ENCODE data around the gene ENO2. TPM values are rescaled to one million over a fixed set of nuclear protein-coding genes. Genes with fewer than 3 reads are reported as not detected.
"Not testable (repeated sequence)": the region's sequence is repeated elsewhere in the genome, so short reads cannot be mapped to it uniquely, and the experiment has no call there.

ENO2 gene
- 41.8 TPM for total RNA-seq
- long read RNA-seq, transcript ENO2-201 (12 exons, 2,423 nt) = major isoform, 40 of 71 reads
- long read RNA-seq, transcript ENO2-205 (11 exons, 2,827 nt) = minor isoform, 10 of 71 reads
- long read RNA-seq, partial matches to known transcripts = 11 of 71 reads
- long read RNA-seq, other reads (novel, unspliced or antisense) = 6 of 71 reads

- Histone ChIP-seq H3K27me3 (no peaks in the 10 kb centered on the region), H3K4me1 (peaks cover 6% of the 10 kb centered on the region), H3K36me3 (no peaks in the 10 kb centered on the region), H3K4me3 (peak within 1 kb of the TSS; percentile 62), H3K27ac (peak within 1 kb of the TSS; percentile 80), H3K9me3 (no peaks in the 10 kb centered on the region)
- no peak for TF ChIP-seq CTCF (IDR thresholded peaks at IDR 0.05)
- peak; percentile 90 for ATAC-seq
- DNase-seq = peak; percentile 90
- intact Hi-C loops (cut with DNase I) = no loop called here
Observed at GRCh38 chr12:6914246-6914946, at the start of gene ENO2. Gene ENO2, plus strand, starts transcription at chr12:6914580. Its CDS starts 1,253 bp downstream, at chr12:6915833.

- DNase-seq; H3K27me3 ChIP-seq; H3K27ac ChIP-seq; H3K9me3 ChIP-seq; H3K4me3 ChIP-seq; intact Hi-C loops (cut with DNase I); ATAC-seq: not testable (repeated sequence)
- Histone ChIP-seq H3K36me3 (peaks cover 59% of the 10 kb centered on the region), H3K4me1 (peaks cover 21% of the 10 kb centered on the region)
Observed at GRCh38 chr12:6865307-6865706, 49.1 kb upstream of the ENO2 start.

GRCh38 chr12:6866163-6866919 lies 48.0 kb upstream of the ENO2 start:
- intact Hi-C loops (cut with DNase I) = no loop called here
- peak overlapping the region; percentile 96 for H3K27ac ChIP-seq
- no peaks in the 10 kb centered on the region for H3K9me3 ChIP-seq
- H3K4me3 ChIP-seq = peak overlapping the region; percentile 100
- no peaks in the 10 kb centered on the region for H3K27me3 ChIP-seq
- H3K4me1 ChIP-seq = peaks cover 31% of the 10 kb centered on the region
- no peak for DNase-seq
- TF ChIP-seq CTCF (IDR thresholded peaks at IDR 0.05) = no peak
- ATAC-seq = no peak
- peaks cover 59% of the 10 kb centered on the region for H3K36me3 ChIP-seq

GRCh38 chr12:6866920-6867412 lies 47.4 kb upstream of the ENO2 start:
- Histone ChIP-seq H3K27ac (peak overlapping the region; percentile 96), H3K4me3 (peak overlapping the region; percentile 100), H3K36me3 (peaks cover 56% of the 10 kb centered on the region), H3K27me3 (no peaks in the 10 kb centered on the region), H3K4me1 (peaks cover 37% of the 10 kb centered on the region), H3K9me3 (no peaks in the 10 kb centered on the region)
- no peak for DNase-seq
- ATAC-seq = peak; percentile 17
- intact Hi-C loops (cut with DNase I) = no loop called here
- no peak for TF ChIP-seq CTCF (IDR thresholded peaks at IDR 0.05)

GRCh38 chr12:6867413-6868210 lies 46.8 kb upstream of the ENO2 start, which contains the start of gene TPI1:
Gene TPI1, plus strand, starts transcription at chr12:6867531. Its CDS starts 36 bp downstream, at chr12:6867567.
- Histone ChIP-seq H3K4me3 (peak within 1 kb of the TSS; percentile 100), H3K27ac (peak within 1 kb of the TSS; percentile 96), H3K36me3 (peaks cover 51% of the 10 kb centered on the region), H3K27me3 (no peaks in the 10 kb centered on the region), H3K4me1 (peaks cover 39% of the 10 kb centered on the region), H3K9me3 (no peaks in the 10 kb centered on the region)
- intact Hi-C loops (cut with DNase I) = no loop called here
- DNase-seq (peak; percentile 93), ATAC-seq (peak; percentile 85)
- TF ChIP-seq CTCF (IDR thresholded peaks at IDR 0.05) = no peak
